HG03520 (cell line): ENCODE measurements around the gene LTV1.

Experiments used
- ATAC-seq: cut with Tn5 transposase; IDR thresholded peaks from one replicate; pipeline ENCODE4 v1.9.1; 2021; ENCODE audit warnings: mild to moderate bottlenecking, moderate library complexity; ENCODE audit not compliant: unreplicated experiment

LTV1 gene

DNA sequence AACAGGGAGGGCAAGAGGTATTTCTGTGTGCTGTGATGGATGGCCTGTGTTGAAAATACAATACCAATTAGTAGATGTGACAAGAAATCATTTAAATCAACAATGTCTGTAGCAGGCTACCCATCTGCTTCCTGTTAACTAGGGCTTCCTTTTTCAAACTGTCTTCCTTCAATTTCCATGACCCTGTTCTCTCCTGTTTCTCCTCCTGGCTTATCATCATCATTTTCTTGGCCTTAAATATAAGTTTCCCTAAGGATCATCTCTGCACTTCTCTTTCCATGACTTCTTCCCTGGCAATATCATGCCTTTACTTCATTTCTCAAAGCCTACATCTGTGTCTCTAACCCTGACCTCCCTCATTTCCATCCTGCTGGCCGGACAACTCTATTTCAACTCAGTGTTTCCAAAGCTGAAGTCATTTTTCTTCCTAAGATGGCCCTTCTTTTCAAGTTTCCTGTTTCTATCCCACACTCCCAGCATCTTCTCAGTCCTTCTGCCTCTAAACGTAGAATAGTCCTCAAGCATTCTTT, 39.3 kb downstream of the LTV1 start:
- ATAC-seq = no peak

DNA sequence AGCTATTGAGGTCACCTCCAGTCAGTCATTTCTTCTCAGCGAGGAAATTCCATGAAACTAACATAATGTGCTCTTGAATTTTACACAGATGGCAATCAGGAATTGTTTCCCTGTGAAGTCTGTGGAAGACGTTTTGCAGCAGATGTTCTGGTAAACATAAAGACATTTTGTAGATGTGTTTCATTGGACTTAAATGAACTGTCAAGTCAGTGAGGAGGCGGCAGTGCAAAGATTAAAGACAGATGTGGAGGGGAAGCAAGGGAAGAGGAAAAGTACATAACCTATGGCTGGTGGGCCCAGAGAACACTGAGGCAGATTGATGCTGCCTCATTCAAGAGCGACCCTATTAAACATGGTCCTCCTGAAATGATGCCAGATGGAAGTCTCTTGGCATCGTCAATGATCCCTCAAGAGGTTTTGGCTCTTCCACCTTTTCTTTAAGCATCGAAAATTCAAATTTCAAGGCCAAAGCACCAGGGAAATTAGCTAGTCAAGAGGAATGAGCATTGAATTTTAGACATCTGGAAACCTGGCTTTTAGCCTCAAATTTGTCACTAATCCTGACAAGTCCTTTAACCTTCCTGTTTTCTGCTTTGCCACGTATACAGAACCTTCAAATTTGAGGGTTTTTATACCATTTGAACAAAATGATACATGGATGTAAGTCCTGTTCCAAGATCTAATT, 41.2 kb downstream of the LTV1 start:
- no peak for ATAC-seq

DNA sequence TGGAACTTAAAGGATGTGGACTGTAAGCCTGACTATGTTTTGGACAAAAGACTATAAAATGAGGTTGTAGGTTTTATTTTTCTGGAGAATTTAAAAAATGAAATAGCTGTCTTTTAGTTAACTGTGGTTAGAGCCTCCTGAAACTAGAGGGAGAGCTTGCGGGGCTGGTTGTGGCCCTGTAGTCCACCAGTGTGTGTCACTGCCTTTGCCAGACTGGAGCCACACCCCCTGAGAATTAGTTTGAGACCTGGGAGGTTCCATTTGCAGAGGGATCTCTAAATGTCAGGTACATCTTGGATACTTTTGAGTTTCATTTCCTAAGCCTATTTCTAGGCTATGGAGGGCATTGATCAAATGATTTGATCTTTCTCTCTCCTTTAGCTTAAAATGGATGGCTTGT, 42.0 kb downstream of the LTV1 start:
- no peak for ATAC-seq

DNA sequence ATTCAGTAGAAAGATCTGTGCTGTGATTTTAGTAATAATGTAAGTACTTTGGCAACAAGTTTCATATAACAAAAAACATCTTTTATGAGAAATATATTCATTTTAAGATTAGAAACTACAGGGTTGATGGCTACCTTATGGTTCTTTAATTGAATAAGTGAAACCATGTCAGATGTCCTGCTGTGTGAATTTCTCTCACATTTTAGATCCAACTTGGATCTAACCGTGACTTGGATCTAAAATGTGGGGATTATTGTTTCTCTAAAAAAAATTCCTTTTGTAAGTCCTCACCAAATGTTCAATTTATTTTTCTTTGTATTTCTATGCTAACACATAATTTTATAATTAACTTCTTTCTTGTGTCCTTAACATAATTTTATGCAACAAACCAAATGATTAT, 51.5 kb downstream of the LTV1 start:
- ATAC-seq = no peak

- no peak for ATAC-seq
Observed at GRCh38 chr6:143896126-143896860, 53.2 kb downstream of the LTV1 start.

DNA sequence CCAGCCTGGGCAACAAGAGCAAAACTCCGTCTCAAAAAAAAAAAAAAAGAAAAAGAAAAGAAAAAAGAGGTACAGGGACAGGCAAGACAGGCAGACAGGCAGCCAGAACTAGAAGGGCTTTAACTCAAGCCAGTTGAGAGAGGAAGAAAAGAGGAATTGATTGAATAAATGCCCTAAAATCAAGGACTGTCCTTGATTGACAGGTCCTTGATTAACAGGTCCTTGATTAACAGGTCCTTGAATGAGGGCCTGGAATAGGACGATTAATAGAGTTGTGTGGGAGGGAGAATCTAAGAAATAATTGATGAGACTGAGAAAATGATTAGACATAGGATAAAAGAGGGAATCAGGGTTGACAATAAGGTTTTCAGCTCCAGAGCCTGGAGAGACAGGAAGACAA, 57.2 kb downstream of the LTV1 start:
- no peak for ATAC-seq

DNA sequence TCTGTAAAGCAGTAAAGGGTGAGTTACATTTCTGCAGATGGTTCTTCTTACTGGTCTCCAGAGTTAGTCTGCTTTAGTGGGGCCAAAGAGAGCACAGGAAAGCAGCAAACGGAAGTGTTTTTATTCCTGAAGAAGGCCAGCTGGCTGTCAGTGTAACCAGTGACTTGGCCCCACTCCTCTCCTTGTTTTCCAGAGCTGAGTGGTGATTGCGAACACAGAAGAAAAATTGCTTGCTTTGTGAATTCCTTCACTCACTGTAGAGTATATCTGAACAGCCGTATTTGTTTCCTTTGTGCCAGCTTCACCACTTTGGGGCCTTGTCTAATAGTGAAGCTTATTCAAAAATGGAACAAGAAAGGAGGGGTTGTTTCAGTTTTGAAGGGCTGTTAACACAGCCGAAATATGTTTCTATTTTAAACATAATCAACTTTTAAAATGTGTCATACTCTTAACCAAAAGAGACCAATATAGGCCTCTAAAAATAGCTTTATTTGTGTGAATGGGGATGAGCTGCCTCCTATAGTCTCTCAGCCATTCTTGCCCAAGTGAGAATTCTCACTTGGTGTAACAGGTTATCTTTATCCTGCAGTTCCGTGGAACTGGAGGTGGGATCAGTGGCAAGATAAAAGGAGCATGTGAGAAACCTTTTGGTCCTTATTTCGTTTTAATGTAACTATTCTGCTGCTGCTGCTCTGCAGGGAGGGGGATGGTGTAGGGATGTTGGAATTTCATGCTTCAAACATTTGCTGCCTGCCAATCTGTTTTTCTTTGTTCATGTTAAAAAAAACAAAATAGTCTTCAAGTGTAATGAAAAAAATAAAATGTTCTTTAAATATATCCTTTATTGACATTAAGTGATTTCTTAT, 59.0 kb downstream of the LTV1 start:
- peak; percentile 96 for ATAC-seq

GRCh38 chr6:143902827-143903226, 59.7 kb downstream of the LTV1 start:
- no peak for ATAC-seq

DNA sequence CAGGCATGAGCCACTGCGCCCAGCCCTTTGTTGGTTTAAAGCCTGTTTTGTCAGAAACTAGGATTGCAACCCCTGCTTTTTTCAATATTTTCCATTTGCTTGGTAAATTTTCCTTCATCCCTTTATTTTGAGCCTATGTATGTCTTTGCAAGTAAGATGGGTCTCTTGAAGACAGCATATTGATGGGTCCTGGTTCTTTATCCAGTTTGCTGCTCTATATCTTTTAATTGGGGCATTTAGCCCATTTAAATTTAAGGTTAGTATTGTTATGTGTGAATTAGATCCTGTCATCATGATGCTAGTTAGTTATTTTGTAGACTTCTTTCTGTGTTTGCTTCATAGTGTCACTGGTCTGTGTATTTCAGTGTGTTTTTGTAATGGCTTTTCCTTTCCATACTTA, 67.9 kb downstream of the LTV1 start:
- ATAC-seq = no peak

GRCh38 chr6:143912671-143913070, 69.5 kb downstream of the LTV1 start:
- ATAC-seq = no peak
